ENCODE data around the gene ARAF. TPM values are rescaled to one million over a fixed set of nuclear protein-coding genes. Genes with fewer than 3 reads are reported as not detected.

ARAF gene
- total RNA-seq, 1 experiment from 2014 or later, result 63.5 TPM

GRCh38 chrX:47566841-47567240 lies 5.8 kb downstream of the ARAF start:
- intact Hi-C loops (cut with micrococcal nuclease), result no loop called here
- ChIA-PET CTCF (interaction anchor here (0.7 kb wide), 1 partner anchor 62 kb away, joined by 3 read pairs; no protein-coding TSS in a partner anchor), POLR2A (no interaction called here)
- Mint-ChIP-seq H3K27ac (ENCODE audit: low read depth, unreplicated experiment) (no peak overlapping the region), H3K9me3 (ENCODE audit: unreplicated experiment) (peaks cover 10% of the 10 kb centered on the region), H3K36me3 (ENCODE audit: insufficient read depth, unreplicated experiment) (peaks cover 51% of the 10 kb centered on the region), H3K4me1 (ENCODE audit: insufficient read depth, unreplicated experiment) (peaks cover 12% of the 10 kb centered on the region), H3K4me3 (ENCODE audit: unreplicated experiment) (no peak overlapping the region), H3K27me3 (ENCODE audit: insufficient read depth, unreplicated experiment) (no peaks in the 10 kb centered on the region)
- no TSS peak for BruUV-seq (replicated peaks)
- DNase-seq (ENCODE audit: unreplicated experiment), result no peak
- no peak for TF ChIP-seq CTCF (IDR thresholded peaks at IDR 0.05; ENCODE audit: unreplicated experiment)

GRCh38 chrX:47568656-47569295 lies 7.8 kb downstream of the ARAF start:
- no TSS peak for BruUV-seq (replicated peaks)
- intact Hi-C loops (cut with micrococcal nuclease), result no loop called here

GRCh38 chrX:47570794-47571193 lies 9.8 kb downstream of the ARAF start:
- CTCF ChIA-PET, result interaction anchor here (0.7 kb wide), 1 partner anchor 167 kb away, joined by 4 read pairs; no protein-coding TSS in a partner anchor
- DNase-seq (ENCODE audit: unreplicated experiment), result no peak
- no TSS peak for BruUV-seq (replicated peaks)
- no peak overlapping the region for H3K27ac Mint-ChIP-seq (ENCODE audit: low read depth, unreplicated experiment)
- POLR2A ChIA-PET, result no interaction called here
- H3K36me3 Mint-ChIP-seq (ENCODE audit: insufficient read depth, unreplicated experiment), result peaks cover 48% of the 10 kb centered on the region
- no peak for TF ChIP-seq CTCF (IDR thresholded peaks at IDR 0.05; ENCODE audit: unreplicated experiment)
- intact Hi-C loops (cut with micrococcal nuclease), result no loop called here
- no peak overlapping the region for H3K4me3 Mint-ChIP-seq (ENCODE audit: unreplicated experiment)
- no peaks in the 10 kb centered on the region for H3K27me3 Mint-ChIP-seq (ENCODE audit: insufficient read depth, unreplicated experiment)
- H3K9me3 Mint-ChIP-seq (ENCODE audit: unreplicated experiment), result peaks cover 6% of the 10 kb centered on the region
- peaks cover 7% of the 10 kb centered on the region for H3K4me1 Mint-ChIP-seq (ENCODE audit: insufficient read depth, unreplicated experiment)

More at GRCh38 chrX:47568656-47569295, 7.8 kb downstream of the ARAF start:
- POLR2A ChIA-PET, result no interaction called here
- Mint-ChIP-seq H3K9me3 (ENCODE audit: unreplicated experiment) (peaks cover 14% of the 10 kb centered on the region), H3K27ac (ENCODE audit: low read depth, unreplicated experiment) (no peak overlapping the region), H3K36me3 (ENCODE audit: insufficient read depth, unreplicated experiment) (peaks cover 59% of the 10 kb centered on the region), H3K4me3 (ENCODE audit: unreplicated experiment) (no peak overlapping the region), H3K4me1 (ENCODE audit: insufficient read depth, unreplicated experiment) (peaks cover 11% of the 10 kb centered on the region), H3K27me3 (ENCODE audit: insufficient read depth, unreplicated experiment) (no peaks in the 10 kb centered on the region)
- no peak for DNase-seq (ENCODE audit: unreplicated experiment)
- TF ChIP-seq CTCF (IDR thresholded peaks at IDR 0.05; ENCODE audit: unreplicated experiment), result peak; percentile 24
- CTCF ChIA-PET, result interaction anchor here (0.6 to 1.3 kb wide), 4 partner anchors 11 to 1294 kb away, joined by 3 to 4 read pairs (median 4); no protein-coding TSS in a partner anchor

GRCh38 chrX:47571215-47571614 lies 10.2 kb downstream of the ARAF start:
- Mint-ChIP-seq H3K4me1 (ENCODE audit: insufficient read depth, unreplicated experiment) (peaks cover 7% of the 10 kb centered on the region), H3K27ac (ENCODE audit: low read depth, unreplicated experiment) (no peak overlapping the region), H3K9me3 (ENCODE audit: unreplicated experiment) (peaks cover 6% of the 10 kb centered on the region), H3K36me3 (ENCODE audit: insufficient read depth, unreplicated experiment) (peaks cover 44% of the 10 kb centered on the region), H3K4me3 (ENCODE audit: unreplicated experiment) (no peak overlapping the region), H3K27me3 (ENCODE audit: insufficient read depth, unreplicated experiment) (no peaks in the 10 kb centered on the region)
- intact Hi-C loops (cut with micrococcal nuclease), result no loop called here
- CTCF ChIA-PET, result interaction anchor here (1.2 kb wide), 1 partner anchor 30 kb away, joined by 4 read pairs; no protein-coding TSS in a partner anchor
- BruUV-seq (replicated peaks), result no TSS peak
- POLR2A ChIA-PET, result no interaction called here
- no peak for TF ChIP-seq CTCF (IDR thresholded peaks at IDR 0.05; ENCODE audit: unreplicated experiment)
- DNase-seq (ENCODE audit: unreplicated experiment), result no peak

Measured in MCF 10A (cell line).